HepG2 (cell line): ENCODE data around the gene ABHD2. TPM values are rescaled to one million over a fixed set of nuclear protein-coding genes. Genes with fewer than 3 reads are reported as not detected.
A peak's percentile ranks its signal among the peaks of the same experiment; 100 is the strongest.

ENCODE experiments used
- CEBPB ChIP-seq: IDR thresholded peaks from 2 replicates; pipeline ENCODE4 v1.6.1; 2011; ENCODE audit warnings: low read depth, low read length, improper control_type of control experiment, borderline replicate concordance
- CHD2 ChIP-seq: IDR thresholded peaks from 2 replicates; pipeline ENCODE4 v1.6.1; 2011; ENCODE audit warnings: low read depth, low read length, improper control_type of control experiment
- HNF1A ChIP-seq, 2 experiments: sonication (generic) in 1 of 2; formaldehyde crosslinking in 1 of 2; IDR thresholded peaks; 2 replicates each; pipeline versions ENCODE4 v1.4.0 to v1.6.1; 2016 to 2020; ENCODE audit warnings: borderline replicate concordance in 1 of 2, low read depth in 1 of 2, mild to moderate bottlenecking in 1 of 2, missing genetic modification reagents in 1 of 2
- IRF1 ChIP-seq: sonication (generic); formaldehyde crosslinking; IDR thresholded peaks from 2 replicates; pipeline ENCODE4 v1.4.0; 2020; ENCODE audit warnings: low read depth, mild to moderate bottlenecking, missing genetic modification reagents
- KDM5B ChIP-seq: sonication (generic); formaldehyde crosslinking; IDR thresholded peaks from 2 replicates; pipeline ENCODE4 v1.4.0; 2020; ENCODE audit warnings: missing genetic modification reagents, mild to moderate bottlenecking, borderline replicate concordance
- MLXIP ChIP-seq: sonication (generic); formaldehyde crosslinking; IDR thresholded peaks from 2 replicates; pipeline ENCODE4 v1.9.0; 2021; ENCODE audit warnings: missing genetic modification reagents, borderline replicate concordance
- MTA1 ChIP-seq: sonication (generic); formaldehyde crosslinking; IDR thresholded peaks from 2 replicates; pipeline ENCODE4 v1.4.0; 2020; ENCODE audit warnings: missing genetic modification reagents, mild to moderate bottlenecking, borderline replicate concordance
- NFATC3 ChIP-seq: sonication (generic); formaldehyde crosslinking; IDR thresholded peaks from 2 replicates; pipeline ENCODE4 v1.5.1; 2020; ENCODE audit warnings: mild to moderate bottlenecking, missing genetic modification reagents
- SAP130 ChIP-seq: IDR thresholded peaks from 2 replicates; pipeline ENCODE4 v1.6.1; 2016; ENCODE audit warnings: low read depth
- SMC3 ChIP-seq: IDR thresholded peaks from 2 replicates; pipeline ENCODE4 v1.6.1; 2011; ENCODE audit warnings: low read length, improper control_type of control experiment
- SOX13 ChIP-seq, 3 experiments: fragments of 450-650 bp in 1 of 3; sonication (generic) in 1 of 3; formaldehyde crosslinking in 1 of 3; IDR thresholded peaks in 2 of 3; conservative IDR thresholded peaks in 1 of 3; 2 replicates each; pipeline versions ENCODE4 v1.5.0 to v1.6.1; 2016 to 2020; ENCODE audit warnings: antibody characterized with exemption in 1 of 3, mild to moderate bottlenecking in 1 of 3, missing compliant biosample characterization in 1 of 3, missing genetic modification reagents in 1 of 3, moderate library complexity in 1 of 3
- TCF7L2 ChIP-seq: IDR thresholded peaks from 2 replicates; pipeline ENCODE4 v1.6.1; 2011; ENCODE audit warnings: mild to moderate bottlenecking, low read depth, low read length, moderate library complexity
- ZNF136 ChIP-seq: sonication (generic); formaldehyde crosslinking; IDR thresholded peaks from 2 replicates; pipeline ENCODE4 v1.8.1; 2022; ENCODE audit warnings: low read depth, mild to moderate bottlenecking, moderate library complexity, missing genetic modification reagents
- ZNF512B ChIP-seq: sonication (generic); formaldehyde crosslinking; IDR thresholded peaks from 2 replicates; pipeline ENCODE4 v1.5.1; 2020; ENCODE audit warnings: missing genetic modification reagents, mild to moderate bottlenecking, borderline replicate concordance
- ZNF569 ChIP-seq: sonication (generic); formaldehyde crosslinking; IDR thresholded peaks from 2 replicates; pipeline ENCODE4 v1.5.0; 2020; ENCODE audit warnings: mild to moderate bottlenecking, missing genetic modification reagents, moderate library complexity, borderline replicate concordance
- polyA plus RNA-seq, 8 experiments: library from polyadenylated mRNA; depleted of rRNA in 3 of 8; stranded (reverse) in 7 of 8; unstranded in 1 of 8; fragments of >200 nt; fragmentation: Illumina TruSeq in 4 of 8; extraction: Trizol in 4 of 8; gene quantifications; 2 replicates each; pipeline versions ENCODE4 v1.2.1 to v1.2.3, GENCODE V29; 2011 to 2016; ENCODE audit warnings: low read depth in 4 of 8, missing spikeins in 1 of 8, mixed read lengths in 1 of 8; ENCODE audit not compliant: insufficient read depth in 1 of 8
- total RNA-seq, 5 experiments: library from RNA; depleted of rRNA; stranded (reverse); fragments of >200 nt; fragmentation: Illumina TruSeq; extraction: Trizol; gene quantifications; 2 replicates each; pipeline ENCODE4 v1.2.3, GENCODE V29; 2016; ENCODE audit warnings: low read depth in 1 of 5

ABHD2 gene
- total and polyA plus RNA-seq, 2 of the 13 experiments (the other 11 are each of a cell fraction or from before 2014, with no cell fraction given), result 14.8 to 22.4 TPM

GRCh38 chr15:89243691-89244573 is 155.7 kb downstream of the ABHD2 start, which contains the start of gene FANCI (continued):
- TF ChIP-seq KDM5B (CRISPR knock-in tag) (peak; percentile 78; the same call in 1 of the 2 replicates), CHD2 (peak; percentile 10; the same call in 1 of the 2 replicates), SOX13 (IDR thresholded peaks at IDR 0.05) (0 out of 2 replicates have a peak, but pooled peaks have one; percentile 1), SOX13 (CRISPR knock-in tag; conservative IDR thresholded peaks at IDR 0.05 in 1 of 2, IDR thresholded peaks at IDR 0.05 in 1 of 2) (peak in 1 of 2 experiments; percentile 53; a peak in 2 of 4 replicates), ZNF512B (CRISPR knock-in tag) (no peak), SMC3 (peak; percentile 5; the same call in 1 of the 2 replicates), ZNF569 (CRISPR knock-in tag) (no peak), CEBPB (no peak), IRF1 (CRISPR knock-in tag) (no peak), ZNF136 (CRISPR knock-in tag) (peak; percentile 66; the same call in 1 of the 2 replicates), MLXIP (CRISPR knock-in tag) (no peak), MTA1 (CRISPR knock-in tag) (no peak), TCF7L2 (no peak), SAP130 (CRISPR knock-in tag) (peak; percentile 100), HNF1A (IDR thresholded peaks at IDR 0.05; ENCODE audit: low read depth) (no peak), HNF1A (CRISPR knock-in tag; IDR thresholded peaks at IDR 0.05; ENCODE audit: borderline replicate concordance) (peak; percentile 63; the same call in 1 of the 2 replicates), NFATC3 (CRISPR knock-in tag) (no peak)
